ENCODE results near the gene CCT8. TPM values are rescaled to one million over a fixed set of nuclear protein-coding genes. Genes with fewer than 3 reads are reported as not detected.

Gene CCT8, protein sequence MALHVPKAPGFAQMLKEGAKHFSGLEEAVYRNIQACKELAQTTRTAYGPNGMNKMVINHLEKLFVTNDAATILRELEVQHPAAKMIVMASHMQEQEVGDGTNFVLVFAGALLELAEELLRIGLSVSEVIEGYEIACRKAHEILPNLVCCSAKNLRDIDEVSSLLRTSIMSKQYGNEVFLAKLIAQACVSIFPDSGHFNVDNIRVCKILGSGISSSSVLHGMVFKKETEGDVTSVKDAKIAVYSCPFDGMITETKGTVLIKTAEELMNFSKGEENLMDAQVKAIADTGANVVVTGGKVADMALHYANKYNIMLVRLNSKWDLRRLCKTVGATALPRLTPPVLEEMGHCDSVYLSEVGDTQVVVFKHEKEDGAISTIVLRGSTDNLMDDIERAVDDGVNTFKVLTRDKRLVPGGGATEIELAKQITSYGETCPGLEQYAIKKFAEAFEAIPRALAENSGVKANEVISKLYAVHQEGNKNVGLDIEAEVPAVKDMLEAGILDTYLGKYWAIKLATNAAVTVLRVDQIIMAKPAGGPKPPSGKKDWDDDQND
- polyA plus RNA-seq (249 and 259 TPM in 2 replicates), polyA minus RNA-seq (237 and 247 TPM in 2 replicates)

DNA sequence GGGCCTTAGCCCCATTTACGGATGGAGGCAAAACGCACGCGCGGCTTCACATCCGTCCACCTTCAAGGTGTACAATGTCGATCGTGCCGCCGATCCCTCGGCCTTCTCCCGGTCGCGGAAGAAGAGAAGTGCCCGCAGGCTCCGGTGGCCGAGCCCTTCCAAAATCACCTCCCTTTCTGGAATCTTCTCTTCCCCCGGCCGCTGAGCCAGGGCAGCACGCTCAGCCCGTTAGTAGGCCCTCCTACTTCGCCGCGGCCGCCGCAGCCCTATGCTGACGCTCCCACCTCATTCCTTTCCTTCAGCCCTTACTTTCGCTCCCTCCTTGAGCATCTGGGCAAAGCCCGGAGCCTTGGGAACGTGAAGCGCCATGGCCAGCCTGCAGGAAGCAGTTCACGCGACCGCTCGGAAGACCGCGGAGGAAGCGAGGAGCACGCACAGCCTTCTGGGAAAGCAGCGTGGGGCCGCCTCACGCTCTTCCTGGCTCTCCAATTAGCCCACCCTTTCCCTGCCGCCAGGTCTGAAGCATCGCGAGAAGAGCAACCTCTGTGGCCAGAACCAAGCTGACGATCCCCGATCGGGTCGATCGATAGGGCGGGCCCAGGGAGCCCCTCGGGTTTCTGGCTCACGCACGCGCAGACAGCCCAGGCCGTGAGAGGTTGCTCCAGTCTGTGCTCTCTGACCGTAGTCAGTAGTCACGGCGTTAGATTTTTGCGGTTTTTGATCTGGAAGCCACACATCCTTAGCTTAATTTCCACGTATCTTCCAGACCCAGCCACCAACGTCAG, at the start of gene CCT8:
TSS of gene CCT8 (minus strand) at position 427 of the 785 bp plus-strand sequence. CDS start at position 369, 58 bp downstream.
- H3K36me3 ChIP-seq (ENCODE audit: insufficient read depth, low read length) = no peaks in the 10 kb centered on the region
- no peaks in the 10 kb centered on the region for H3K9me3 ChIP-seq (ENCODE audit: low read length)
- peak within 1 kb of the TSS; percentile 90 for H3K9ac ChIP-seq (ENCODE audit: low read length)
- peak within 1 kb of the TSS; percentile 79 for H3K4me2 ChIP-seq (ENCODE audit: low read length)
- peak within 1 kb of the TSS; percentile 73 for H3K4me3 ChIP-seq (ENCODE audit: low read length)
- H4K20me1 ChIP-seq (ENCODE audit: insufficient read depth) = no peaks in the 10 kb centered on the region
- H3K79me2 ChIP-seq (replicated peaks; ENCODE audit: insufficient read depth, low read length) = peaks cover 44% of the 10 kb centered on the region
- TF ChIP-seq MXI1 (conservative IDR thresholded peaks at IDR 0.05; ENCODE audit: poor library complexity, severe bottlenecking) (peak; percentile 95), EZH2 (IDR thresholded peaks at IDR 0.05; ENCODE audit: borderline replicate concordance, insufficient read depth, low read length, poor library complexity, severe bottlenecking) (no peak), EP300 (conservative IDR thresholded peaks at IDR 0.05; ENCODE audit: poor library complexity, severe bottlenecking) (peak; percentile 58), POLR2AphosphoS5 (IDR thresholded peaks at IDR 0.05) (peak; percentile 93), SMC3 (conservative IDR thresholded peaks at IDR 0.05; ENCODE audit: poor library complexity) (peak; percentile 16), RAD21 (conservative IDR thresholded peaks at IDR 0.05) (peak; percentile 43), TAF1 (IDR thresholded peaks at IDR 0.05; ENCODE audit: low read depth) (peak; percentile 83)
- TF ChIP-seq, protein P1, sequence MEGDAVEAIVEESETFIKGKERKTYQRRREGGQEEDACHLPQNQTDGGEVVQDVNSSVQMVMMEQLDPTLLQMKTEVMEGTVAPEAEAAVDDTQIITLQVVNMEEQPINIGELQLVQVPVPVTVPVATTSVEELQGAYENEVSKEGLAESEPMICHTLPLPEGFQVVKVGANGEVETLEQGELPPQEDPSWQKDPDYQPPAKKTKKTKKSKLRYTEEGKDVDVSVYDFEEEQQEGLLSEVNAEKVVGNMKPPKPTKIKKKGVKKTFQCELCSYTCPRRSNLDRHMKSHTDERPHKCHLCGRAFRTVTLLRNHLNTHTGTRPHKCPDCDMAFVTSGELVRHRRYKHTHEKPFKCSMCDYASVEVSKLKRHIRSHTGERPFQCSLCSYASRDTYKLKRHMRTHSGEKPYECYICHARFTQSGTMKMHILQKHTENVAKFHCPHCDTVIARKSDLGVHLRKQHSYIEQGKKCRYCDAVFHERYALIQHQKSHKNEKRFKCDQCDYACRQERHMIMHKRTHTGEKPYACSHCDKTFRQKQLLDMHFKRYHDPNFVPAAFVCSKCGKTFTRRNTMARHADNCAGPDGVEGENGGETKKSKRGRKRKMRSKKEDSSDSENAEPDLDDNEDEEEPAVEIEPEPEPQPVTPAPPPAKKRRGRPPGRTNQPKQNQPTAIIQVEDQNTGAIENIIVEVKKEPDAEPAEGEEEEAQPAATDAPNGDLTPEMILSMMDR (IDR thresholded peaks at IDR 0.05; ENCODE audit: poor library complexity, severe bottlenecking) = no peak
- TF ChIP-seq, protein P2, sequence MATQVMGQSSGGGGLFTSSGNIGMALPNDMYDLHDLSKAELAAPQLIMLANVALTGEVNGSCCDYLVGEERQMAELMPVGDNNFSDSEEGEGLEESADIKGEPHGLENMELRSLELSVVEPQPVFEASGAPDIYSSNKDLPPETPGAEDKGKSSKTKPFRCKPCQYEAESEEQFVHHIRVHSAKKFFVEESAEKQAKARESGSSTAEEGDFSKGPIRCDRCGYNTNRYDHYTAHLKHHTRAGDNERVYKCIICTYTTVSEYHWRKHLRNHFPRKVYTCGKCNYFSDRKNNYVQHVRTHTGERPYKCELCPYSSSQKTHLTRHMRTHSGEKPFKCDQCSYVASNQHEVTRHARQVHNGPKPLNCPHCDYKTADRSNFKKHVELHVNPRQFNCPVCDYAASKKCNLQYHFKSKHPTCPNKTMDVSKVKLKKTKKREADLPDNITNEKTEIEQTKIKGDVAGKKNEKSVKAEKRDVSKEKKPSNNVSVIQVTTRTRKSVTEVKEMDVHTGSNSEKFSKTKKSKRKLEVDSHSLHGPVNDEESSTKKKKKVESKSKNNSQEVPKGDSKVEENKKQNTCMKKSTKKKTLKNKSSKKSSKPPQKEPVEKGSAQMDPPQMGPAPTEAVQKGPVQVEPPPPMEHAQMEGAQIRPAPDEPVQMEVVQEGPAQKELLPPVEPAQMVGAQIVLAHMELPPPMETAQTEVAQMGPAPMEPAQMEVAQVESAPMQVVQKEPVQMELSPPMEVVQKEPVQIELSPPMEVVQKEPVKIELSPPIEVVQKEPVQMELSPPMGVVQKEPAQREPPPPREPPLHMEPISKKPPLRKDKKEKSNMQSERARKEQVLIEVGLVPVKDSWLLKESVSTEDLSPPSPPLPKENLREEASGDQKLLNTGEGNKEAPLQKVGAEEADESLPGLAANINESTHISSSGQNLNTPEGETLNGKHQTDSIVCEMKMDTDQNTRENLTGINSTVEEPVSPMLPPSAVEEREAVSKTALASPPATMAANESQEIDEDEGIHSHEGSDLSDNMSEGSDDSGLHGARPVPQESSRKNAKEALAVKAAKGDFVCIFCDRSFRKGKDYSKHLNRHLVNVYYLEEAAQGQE (IDR thresholded peaks at IDR 0.05; ENCODE audit: borderline replicate concordance) = peak; percentile 72
- no peaks in the 10 kb centered on the region for H3K27me3 ChIP-seq (ENCODE audit: insufficient read depth, low read depth, low read length)
- peak within 1 kb of the TSS; percentile 95 for H3K27ac ChIP-seq (ENCODE audit: low read length)
- H2AFZ ChIP-seq (ENCODE audit: low read depth, low read length) = peak within 1 kb of the TSS; percentile 97
- no peaks in the 10 kb centered on the region for H3K9me2 ChIP-seq (ENCODE audit: insufficient read depth, low read length)
- H3F3A ChIP-seq (ENCODE audit: insufficient read depth, low read length, poor library complexity, severe bottlenecking) = no peaks in the 10 kb centered on the region

DNA sequence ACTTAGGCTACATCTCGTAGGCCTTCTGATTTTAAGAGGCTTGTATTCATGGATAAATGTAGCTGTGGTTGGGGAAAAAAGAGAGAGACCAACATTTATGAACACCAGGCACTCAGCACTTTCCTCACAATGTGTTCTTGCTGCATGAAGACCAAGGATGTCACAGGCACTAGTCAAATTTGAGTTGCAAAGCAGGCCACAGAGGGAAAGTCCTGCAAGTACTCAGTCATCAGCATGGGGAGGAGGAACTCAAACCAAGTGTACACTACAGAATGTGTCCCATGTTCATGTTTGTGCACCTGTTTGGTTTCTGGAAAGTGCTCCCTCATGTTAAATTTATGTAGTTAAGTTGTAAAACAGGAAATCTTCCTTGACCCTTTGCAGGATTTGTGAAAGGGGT, 48.3 kb upstream of the CCT8 start:
- no peaks in the 10 kb centered on the region for H4K20me1 ChIP-seq (ENCODE audit: insufficient read depth)

More for the DNA sequence above, 48.3 kb upstream of the CCT8 start:
- no peaks in the 10 kb centered on the region for H3K27me3 ChIP-seq (ENCODE audit: insufficient read depth, low read depth, low read length)
- H3K9me2 ChIP-seq (ENCODE audit: insufficient read depth, low read length) = no peaks in the 10 kb centered on the region
- H3K27ac ChIP-seq (ENCODE audit: low read length) = no peak overlapping the region
- H3K4me2 ChIP-seq (ENCODE audit: low read length) = no peak overlapping the region
- no peak overlapping the region for H3K4me3 ChIP-seq (ENCODE audit: low read length)
- no peak overlapping the region for H3K9ac ChIP-seq (ENCODE audit: low read length)
- H3F3A ChIP-seq (ENCODE audit: insufficient read depth, low read length, poor library complexity, severe bottlenecking) = no peaks in the 10 kb centered on the region
- no peaks in the 10 kb centered on the region for H3K79me2 ChIP-seq (replicated peaks; ENCODE audit: insufficient read depth, low read length)
- TF ChIP-seq MXI1 (conservative IDR thresholded peaks at IDR 0.05; ENCODE audit: poor library complexity, severe bottlenecking) = no peak
- TF ChIP-seq TAF1 (IDR thresholded peaks at IDR 0.05; ENCODE audit: low read depth) = no peak
- TF ChIP-seq, protein P2 (IDR thresholded peaks at IDR 0.05; ENCODE audit: borderline replicate concordance) = no peak
- no peak for TF ChIP-seq POLR2AphosphoS5 (IDR thresholded peaks at IDR 0.05)
- no peak for TF ChIP-seq RAD21 (conservative IDR thresholded peaks at IDR 0.05)
- TF ChIP-seq EZH2 (IDR thresholded peaks at IDR 0.05; ENCODE audit: borderline replicate concordance, insufficient read depth, low read length, poor library complexity, severe bottlenecking) = no peak
- TF ChIP-seq SMC3 (conservative IDR thresholded peaks at IDR 0.05; ENCODE audit: poor library complexity) = no peak
- TF ChIP-seq, protein P1 (IDR thresholded peaks at IDR 0.05; ENCODE audit: poor library complexity, severe bottlenecking) = no peak
- no peak for TF ChIP-seq EP300 (conservative IDR thresholded peaks at IDR 0.05; ENCODE audit: poor library complexity, severe bottlenecking)
- H3K36me3 ChIP-seq (ENCODE audit: insufficient read depth, low read length) = no peaks in the 10 kb centered on the region
- H2AFZ ChIP-seq (ENCODE audit: low read depth, low read length) = no peak overlapping the region
- no peaks in the 10 kb centered on the region for H3K9me3 ChIP-seq (ENCODE audit: low read length)

Data from neural cell (in vitro differentiated cells).